Stimulated activated CD4-positive, alpha-beta T cell treated with anti-CD3 and anti-CD28 coated beads, Interleukin-12 subunit alpha, Interleukin-12 subunit beta, amount 100 ng/mL, for 4 hours (primary cell): ENCODE results near the gene EHMT1.
"Not testable (repeated sequence)": the region's sequence is repeated elsewhere in the genome, so short reads cannot be mapped to it uniquely, and the experiment has no call there.

Experiments
- DNase-seq: peaks from one replicate; pipeline ENCODE4 v3.0.0-alpha.2; 2020

Gene EHMT1

DNA sequence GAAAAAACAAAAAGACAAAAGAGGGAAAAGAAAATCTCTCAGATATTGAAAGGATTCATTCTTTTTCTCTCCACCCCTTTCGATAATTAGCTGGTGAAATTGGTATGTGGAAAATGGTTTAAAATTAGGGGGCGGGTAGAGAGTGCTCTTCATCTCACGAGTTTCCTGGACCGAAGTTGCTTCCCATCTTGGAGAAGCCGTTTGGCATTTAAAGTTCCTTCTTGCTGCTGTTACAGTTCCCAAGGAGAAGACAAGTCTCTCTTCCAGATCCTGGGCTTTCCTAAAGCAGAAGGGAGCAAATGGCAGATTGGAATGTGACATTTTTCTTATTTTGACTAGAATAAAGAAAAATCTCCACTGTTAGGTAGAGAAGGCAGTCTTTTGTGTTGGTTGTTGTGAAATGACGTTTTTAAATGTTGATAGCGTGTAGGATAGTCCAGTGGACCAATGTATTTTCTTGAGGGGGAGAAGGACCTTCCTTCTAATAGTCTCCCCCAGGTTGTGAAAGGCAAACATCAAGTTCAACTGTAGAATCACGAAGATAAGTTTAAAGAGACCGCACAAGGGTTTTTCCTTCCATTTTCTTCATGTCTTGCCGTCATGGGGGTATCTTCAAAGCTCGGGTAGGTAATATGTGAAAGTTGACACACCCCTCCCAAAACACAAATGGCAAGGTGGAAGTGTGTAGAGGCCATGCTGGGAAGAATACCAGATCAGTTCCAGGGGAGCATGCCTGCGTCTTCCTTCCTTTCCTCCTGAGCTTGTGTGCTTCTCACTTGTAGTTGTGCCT lies 77.5 kb downstream of the EHMT1 start:
- DNase-seq: no peak

DNA sequence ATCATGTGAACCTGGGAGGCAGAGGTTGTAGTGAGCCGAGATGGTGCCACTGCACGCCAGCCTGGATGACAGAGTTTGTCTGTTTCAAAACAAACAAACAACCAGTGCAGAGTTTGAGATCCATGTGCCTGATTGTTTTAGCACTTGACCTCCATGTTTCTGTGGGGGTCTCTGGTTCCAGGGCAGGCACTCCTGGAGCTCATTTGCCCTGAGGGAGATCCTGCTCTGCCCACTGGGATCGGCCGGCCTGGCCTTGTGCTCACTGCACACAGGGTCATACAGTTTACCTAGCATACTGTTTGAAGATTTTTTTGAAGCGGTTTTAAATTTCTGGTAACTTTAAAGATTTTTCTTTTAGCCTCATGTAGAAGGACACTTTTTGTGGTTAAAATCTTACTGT lies 78.4 kb downstream of the EHMT1 start:
- no peak for DNase-seq

DNA sequence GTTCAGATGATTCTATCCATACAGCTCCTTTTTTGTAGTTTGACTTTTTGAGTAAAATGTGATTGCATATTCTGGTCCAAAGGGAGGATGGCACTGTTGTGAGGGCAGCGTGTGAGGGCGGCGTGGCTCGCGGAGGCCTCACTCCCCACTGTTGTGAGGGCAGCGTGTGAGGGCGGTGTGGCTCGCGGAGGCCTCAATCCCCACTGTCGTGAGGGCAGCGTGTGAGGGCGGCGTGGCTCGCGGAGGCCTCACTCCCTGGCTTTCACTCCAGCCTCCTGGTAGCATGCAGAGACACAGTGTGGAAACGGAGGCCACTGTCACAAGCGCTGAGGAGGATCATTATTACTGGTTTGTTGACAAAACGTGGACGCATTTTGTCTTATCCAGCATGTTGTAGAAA lies 79.0 kb downstream of the EHMT1 start:
- no peak for DNase-seq

DNA sequence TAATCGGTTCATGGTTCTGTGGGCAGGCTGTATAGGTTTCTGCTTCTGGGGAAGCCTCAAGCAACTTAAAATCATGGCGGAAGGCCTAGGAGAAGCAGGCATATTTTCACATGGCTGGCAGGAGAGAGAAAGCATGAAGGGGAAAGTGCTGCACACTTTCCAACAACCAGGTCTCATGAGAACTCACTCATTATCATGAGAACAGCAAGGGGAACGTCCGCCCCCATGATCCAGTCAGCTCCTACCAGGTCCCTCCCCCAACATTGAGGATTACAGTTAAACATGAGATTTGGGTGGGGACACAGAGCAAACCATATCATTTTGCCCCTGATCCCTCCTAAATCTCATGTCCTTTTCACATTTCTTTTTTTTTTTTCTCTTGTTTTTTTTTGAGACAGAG lies 82.1 kb downstream of the EHMT1 start:
- DNase-seq: no peak

DNA sequence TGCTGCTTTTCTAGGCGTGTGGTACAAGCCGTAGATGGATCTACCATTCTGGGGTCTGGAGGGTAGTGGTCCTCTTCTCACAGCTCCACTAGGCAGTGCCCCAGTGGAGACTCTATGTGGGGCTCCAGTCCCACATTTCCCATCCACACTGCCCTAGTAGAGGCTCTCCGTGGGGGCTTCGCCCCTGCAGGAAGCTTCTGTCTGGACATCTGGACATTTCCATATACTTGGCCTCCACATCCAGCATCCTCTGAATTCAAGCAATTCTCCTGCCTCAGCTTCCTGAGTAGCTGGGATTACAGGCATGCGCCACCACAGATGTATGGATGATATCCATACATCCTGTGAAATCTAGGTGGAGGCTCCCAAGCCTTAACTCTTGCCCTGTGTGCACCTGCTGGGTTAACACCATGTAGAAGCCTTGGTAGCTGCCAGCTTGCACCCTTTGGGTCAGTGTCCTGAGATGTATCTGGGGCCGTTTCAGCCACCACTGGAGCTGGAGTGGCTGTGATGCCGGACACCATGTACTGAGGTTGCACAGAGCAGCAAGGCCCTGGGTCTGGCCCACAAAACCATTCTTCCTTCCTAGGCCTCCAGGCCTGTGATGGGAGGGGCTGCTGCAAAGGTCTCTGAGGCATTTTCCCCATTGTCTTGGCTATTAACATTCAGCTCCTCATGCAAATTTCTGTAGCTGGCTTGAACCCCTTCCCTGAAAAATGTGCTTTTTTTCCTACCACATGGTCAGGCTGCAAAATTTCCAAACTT lies 84.0 kb downstream of the EHMT1 start:
- no peak for DNase-seq

DNA sequence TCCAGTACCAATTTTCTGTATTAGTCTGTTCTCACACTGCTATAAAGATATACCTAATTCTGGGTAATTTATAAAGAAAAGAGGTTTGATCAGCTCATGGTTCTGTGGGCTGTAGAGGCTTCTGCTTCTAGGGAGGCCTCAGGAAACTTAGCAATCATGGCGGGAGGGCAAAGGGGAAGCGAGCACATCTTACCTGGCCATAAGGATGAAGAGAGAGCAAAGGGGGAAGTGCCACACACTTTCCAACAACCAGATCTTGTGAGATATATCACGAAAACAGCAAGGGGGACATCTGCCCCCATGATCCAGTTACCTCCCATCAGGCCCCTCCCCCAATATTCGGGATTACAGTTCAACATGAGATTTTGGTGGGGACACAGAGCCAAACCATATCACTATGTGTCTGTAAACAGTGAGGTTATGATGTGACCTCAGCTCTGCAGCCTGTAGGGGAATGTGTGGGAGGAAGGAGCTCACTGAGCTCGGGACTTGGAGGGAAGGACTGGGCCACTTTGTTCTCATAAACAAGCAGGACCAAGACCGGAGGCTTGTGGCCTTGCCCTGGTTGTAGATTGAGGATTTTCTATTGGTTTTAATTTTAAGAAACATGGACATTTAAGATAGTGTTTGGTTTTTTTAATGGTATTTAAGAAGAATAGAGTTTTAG lies 85.2 kb downstream of the EHMT1 start:
- DNase-seq: no peak

DNA sequence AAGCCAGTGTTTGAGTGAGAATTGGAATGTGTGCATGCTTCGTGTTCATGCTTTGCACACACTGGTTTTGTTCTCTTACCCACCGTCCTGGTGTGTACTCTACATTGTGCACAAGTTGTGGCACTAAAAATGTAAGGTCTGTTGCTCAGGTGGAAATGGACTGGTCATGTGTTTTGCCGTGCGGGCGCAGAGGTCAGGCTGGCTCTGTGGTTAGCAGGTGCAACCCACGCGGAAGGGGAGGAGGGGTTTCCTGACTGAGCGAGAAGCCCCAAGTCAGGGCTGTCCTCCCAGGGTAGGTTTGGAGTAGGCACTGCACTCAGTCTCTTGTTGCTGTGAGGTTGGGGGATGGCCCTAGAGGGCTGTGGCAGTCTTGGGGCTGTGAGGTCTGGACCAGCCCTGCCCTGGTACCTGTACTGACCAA lies 86.6 kb downstream of the EHMT1 start:
- DNase-seq: peak; percentile 37

DNA sequence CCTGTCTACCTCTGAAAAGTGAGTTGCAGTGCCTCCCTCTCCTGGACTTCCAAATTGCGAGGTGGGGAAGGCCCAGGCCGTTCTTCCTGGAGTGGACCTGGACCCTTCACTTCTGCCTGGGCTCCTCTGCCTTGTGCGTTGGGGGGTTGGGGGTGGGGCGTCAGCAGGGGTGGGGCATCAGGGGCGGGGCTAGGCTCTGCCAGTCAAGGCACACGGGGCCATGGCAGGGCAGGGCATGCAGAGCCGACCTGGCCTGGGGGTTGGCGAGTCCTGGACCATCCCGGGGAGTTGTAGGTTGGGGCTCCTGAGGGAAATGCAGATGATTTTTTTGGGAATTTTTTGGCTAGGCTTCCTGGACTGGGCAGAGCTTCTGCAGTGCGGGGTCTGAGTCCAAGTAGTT lies 87.1 kb downstream of the EHMT1 start:
- no peak for DNase-seq

DNA sequence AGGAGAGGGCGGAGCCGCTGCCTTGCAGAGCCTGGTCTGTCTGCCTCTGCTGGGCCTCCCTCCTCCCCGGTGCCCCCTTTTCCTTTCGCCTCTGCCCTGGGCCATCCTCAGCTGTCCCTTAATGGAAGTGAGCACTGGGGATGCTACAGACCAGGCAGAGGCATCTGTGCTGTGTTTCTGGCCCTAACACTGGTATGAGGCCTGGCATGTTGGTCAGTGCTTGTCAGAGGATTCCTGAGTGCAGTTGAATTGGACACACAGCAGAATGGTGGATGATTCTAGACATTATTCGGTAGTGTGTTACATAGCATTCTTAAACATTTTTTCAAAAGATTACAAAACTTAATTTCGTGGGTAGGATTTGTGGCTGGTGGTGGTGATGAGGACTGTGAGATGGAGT lies 88.6 kb downstream of the EHMT1 start:
- DNase-seq: no peak

DNA sequence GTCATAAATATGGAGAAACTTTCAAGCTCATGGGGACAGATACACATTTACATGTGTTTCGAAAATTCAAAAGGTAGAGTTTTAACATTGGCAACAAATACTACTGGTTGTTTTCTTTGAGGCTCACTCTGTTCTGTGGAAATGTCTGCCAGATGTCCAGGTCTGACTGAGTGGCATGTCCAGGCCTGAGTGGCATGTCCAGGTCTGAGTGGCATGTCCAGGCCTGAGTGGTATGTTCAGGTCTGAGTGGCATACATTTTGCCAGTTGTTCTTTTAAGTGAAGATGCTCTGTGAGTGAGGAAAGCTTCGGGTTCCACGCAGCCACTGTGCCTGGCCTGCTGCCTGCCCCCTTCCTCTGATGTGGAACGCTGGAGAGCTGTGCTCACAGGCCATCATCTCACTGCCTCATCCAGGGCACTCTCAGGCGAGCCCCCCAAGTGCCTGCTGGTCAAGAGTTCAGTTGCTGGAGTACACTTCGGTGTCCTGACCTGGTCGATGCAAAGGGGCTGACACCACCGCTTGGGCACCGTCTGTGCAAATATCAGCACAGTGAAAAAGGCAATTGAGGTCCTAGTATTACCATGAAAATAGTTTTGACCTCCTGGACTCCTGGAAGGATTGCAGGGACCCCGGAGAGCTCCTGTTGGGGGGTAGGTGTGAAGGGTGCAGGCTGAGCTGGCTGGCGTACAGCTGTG lies 89.9 kb downstream of the EHMT1 start:
- DNase-seq: no peak

DNA sequence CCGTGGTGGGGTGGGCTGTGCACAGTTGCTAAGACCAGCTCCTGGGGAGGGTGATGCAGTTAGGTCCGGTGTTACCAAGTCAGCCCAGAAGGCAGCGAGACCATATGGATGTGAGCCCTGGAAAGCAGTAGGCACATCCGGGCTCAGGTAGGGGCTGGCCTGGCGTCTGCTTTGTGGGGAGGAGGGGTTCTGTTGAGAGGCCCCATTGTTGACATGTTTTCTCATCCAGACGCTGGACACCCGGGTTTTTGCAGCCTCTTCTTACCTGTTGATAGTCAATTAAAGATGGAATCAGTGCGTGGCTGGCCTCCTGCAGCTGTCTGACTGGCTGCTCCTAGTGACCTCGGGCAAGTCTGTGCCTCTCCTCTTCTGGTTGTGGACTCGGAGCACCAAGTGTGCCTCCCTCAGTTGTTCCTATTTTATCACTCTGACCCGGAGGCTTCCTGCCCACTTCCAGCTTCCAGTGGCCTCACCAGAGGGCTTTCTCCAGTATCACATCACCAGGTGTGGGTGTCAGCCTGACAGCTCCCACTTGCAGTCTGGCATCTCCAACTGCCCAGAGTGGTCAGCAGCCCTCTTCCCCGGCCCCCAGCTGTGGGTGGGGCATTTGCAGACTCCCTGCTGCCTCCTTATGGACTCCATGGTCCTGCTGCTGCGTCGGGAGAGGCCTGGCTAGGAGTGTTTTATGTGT lies 90.8 kb downstream of the EHMT1 start:
- DNase-seq: no peak

DNA sequence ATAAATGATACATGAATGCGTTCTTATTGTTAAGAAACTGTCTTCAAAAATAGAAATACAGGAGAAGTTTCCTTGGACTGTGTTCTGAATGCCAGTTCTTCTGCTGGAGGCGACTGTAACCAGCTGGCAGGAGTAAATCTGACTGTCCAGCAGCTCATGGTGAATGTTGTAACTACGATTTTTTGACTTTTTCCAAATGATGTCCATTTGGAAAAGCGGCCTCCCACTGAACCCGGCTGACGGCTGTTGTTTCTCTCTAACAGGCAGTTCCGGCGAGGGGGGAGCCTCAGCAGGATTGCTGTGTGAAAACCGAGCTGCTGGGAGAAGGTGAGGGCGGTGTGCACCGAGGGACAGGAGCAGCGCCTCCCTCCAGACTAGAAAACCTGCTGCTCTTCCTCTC lies 91.9 kb downstream of the EHMT1 start:
- no peak for DNase-seq

DNA sequence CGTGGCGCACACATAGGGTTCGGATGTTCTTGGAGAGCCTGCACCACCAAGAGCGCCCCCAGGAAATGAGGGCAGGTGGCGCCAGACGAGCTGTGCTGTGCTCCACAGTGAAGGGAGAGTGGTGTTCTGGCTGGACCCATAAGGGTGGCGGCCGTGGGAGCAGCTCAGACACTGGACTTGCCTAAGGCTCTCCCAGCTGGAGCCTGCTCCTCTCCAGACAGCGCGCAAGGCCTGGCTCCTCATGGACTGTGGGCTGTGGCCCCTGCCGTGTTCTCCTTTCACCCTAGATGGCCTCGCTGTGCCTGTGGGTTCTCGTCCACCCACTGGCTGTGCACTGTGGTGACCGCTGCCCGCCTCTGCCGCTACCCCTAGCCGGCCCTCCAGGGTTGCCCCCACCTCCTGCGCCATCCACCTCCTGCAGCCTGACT lies 92.9 kb downstream of the EHMT1 start:
- DNase-seq: no peak

DNA sequence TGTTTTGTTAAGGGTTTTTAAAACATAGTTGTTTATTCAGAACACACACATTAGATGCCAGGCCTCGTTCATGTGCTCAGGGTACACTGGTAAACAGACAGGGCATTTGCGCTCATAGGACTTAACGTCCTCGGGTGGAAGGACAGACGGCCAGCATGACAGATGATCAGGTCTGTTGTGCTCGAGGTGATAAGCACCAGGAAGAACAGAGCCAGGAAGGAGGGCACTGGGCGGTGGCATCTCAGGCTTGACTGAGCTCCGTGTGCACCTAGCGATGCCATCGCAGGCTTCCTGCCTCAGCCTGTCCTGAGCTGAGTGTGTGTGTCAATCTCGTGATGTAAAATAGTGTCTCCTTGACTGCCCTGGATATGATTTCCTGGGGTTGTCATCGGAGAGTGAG lies 96.5 kb downstream of the EHMT1 start:
- no peak for DNase-seq

DNA sequence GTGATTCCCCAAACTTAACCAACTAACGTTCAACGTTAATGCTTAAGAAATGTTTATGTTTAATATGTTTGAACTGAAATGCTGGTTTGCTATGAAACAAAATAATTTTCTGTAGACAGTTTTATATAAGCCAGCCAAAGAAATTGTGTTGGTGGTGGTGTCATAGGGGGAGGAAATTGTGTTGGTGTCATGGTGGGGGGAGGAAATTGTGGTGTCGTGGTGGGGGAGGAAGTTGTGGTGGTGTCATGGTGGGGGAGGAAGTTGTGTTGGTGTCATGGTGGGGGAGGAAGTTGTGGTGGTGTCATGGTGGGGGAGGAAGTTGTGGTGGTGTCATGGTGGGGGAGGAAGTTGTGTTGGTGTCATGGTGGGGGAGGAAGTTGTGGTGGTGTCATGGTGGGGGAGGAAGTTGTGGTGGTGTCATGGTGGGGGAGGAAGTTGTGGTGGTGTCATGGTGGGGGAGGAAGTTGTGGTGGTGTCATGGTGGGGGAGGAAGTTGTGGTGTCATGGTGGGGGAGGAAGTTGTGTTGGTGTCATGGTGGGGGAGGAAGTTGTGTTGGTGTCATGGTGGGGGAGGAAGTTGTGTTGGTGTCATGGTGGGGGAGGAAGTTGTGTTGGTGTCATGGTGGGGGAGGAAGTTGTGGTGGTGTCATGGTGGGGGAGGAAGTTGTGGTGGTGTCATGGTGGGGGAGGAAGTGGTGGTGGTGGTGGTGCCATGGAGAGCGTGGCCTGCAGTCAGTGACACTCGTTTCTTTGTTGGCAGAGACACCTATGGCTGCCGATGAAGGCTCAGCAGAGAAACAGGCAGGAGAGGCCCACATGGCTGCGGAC lies 97.3 kb downstream of the EHMT1 start:
- DNase-seq: not testable (repeated sequence)

DNA sequence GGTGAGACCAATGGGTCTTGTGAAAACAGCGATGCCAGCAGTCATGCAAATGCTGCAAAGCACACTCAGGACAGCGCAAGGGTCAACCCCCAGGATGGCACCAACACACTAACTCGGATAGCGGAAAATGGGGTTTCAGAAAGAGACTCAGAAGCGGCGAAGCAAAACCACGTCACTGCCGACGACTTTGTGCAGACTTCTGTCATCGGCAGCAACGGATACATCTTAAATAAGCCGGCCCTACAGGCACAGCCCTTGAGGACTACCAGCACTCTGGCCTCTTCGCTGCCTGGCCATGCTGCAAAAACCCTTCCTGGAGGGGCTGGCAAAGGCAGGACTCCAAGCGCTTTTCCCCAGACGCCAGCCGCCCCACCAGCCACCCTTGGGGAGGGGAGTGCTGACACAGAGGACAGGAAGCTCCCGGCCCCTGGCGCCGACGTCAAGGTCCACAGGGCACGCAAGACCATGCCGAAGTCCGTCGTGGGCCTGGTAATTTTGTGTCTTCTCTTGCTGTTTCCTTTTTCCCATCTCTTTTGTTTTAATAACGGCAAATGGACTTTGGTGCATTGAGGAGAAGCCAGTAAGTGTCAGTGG lies 98.0 kb downstream of the EHMT1 start:
- no peak for DNase-seq

DNA sequence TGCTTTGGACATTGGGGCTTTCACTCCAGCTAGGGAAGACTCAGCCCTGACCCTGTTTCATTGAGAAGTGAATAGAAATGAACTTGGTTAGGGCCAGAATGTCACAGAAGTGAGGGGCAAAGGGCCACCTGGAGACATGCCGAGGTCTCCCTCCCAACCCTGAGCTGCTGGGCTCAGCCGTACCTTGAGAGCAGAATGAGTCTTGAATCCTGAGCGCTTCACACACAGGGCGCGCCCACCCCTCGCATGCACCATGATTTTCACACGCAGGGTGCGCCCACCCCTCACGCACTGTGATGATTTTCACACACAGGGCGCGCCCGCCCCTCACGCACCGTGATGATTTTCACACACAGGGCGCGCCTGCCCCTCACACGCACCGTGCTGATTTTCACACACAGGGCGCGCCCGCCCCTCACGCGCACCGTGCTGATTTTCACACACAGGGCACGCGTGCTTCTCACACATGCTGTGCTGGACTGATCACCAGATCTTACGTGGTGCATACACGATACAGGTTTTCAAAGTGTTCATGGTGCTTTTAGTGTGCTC lies 99.0 kb downstream of the EHMT1 start:
- DNase-seq: no peak

DNA sequence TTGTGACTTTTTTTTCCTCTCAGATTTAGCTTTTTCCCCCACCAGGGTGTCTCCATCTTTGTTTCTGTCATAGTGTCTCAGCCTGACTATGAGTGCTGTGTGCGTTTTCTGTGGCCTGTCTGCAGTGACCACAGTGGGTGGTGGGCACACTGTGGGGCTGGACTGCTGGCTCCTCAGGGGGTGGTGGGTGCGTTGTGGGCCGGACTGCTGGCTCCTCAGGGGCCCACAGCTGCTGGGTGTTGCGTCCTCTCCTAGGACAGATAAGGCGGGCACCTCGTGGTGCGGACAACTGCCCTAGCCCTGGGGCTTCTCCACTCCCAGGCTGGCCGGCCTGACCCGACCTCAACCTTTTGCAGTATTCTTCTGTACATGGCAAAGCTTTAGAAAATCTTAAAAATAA lies 100.4 kb downstream of the EHMT1 start:
- no peak for DNase-seq

DNA sequence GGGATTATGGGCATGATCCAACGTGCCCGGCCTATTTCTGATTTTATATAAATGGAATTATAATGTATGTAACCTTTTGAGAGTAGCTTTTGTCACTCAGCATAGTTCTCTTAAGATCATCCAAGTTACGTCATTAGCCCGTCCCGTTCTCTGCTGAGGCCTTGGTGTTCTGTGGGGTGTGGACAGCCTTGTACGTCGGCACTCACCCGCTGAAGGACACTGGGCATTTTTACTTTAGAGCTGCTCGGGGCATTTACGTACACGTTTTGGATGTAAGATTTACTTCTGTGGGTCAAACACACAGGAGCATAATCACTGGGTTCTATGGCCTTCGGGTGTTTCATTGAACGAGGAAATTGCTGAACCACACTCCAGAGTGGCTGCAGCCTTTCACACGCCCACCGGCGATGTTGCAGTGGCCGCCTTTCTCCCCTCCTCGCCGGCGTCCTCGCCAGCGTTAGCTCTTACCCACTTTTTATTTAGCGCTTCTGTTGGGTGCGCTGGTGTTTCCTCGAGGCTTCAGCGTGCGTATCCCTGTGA lies 101.8 kb downstream of the EHMT1 start:
- DNase-seq: no peak

DNA sequence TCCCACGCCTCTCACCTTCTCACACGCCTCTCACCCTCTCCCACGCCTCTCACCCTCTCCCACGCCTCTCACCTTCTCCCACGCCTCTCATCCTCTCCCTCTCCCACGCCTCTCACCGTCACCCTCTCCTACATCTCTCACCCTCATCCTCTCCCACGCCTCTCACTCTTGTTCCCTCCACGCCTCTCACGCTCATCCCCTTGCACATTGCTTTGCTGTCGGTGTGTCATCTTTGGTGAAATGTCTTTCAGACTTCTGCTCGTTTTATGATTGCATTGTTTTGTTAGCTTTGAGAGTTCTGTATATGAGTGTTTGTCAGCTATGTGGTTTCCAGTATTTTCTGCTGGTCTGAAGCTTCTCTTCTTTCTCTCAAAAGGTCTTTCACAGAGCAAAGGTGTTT lies 102.7 kb downstream of the EHMT1 start:
- DNase-seq: peak; percentile 28

DNA sequence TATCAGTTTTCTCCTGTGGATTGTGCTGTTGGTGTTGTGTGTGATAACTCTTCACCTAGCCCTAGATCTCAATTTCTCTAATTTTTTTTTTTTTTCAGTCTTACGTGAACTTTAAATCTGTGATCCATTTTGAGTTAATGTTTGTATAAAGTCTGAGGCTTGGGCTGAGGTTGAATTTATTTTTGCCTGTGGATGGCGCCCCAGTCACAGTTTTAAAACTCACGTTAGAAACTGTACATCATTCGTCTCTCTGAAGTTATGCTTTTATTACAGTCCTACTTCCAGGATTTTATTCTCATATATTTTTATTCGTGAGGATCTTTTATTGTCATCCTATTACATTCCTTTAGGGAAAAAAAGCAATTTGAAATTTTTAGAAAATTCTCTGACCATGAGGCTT lies 103.1 kb downstream of the EHMT1 start:
- DNase-seq: no peak
